ENCODE measurements around the gene DICER1.

DNA sequence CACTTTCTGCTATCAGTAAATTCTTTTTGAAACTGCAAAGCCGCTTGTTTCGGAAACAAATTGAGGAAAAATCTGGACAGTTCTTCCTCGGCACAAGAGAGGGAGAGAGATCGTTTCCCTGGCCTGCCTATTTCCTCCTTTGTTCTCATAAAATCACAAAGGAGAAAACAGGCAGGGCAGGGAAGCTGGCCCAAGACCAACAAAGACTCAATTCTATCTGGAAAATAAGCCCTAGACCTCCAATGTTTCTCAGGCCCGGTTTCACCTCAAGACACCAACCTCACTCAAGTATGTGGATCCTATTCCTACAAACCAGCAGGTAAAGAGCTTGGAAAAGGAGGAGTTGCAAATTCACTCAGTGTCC lies 19.5 kb downstream of the DICER1 start:
- no peak for TF ChIP-seq EZH2 (IDR thresholded peaks at IDR 0.05; ENCODE audit: borderline replicate concordance, low read depth, low read length, severe bottlenecking)
- TF ChIP-seq, protein P1, sequence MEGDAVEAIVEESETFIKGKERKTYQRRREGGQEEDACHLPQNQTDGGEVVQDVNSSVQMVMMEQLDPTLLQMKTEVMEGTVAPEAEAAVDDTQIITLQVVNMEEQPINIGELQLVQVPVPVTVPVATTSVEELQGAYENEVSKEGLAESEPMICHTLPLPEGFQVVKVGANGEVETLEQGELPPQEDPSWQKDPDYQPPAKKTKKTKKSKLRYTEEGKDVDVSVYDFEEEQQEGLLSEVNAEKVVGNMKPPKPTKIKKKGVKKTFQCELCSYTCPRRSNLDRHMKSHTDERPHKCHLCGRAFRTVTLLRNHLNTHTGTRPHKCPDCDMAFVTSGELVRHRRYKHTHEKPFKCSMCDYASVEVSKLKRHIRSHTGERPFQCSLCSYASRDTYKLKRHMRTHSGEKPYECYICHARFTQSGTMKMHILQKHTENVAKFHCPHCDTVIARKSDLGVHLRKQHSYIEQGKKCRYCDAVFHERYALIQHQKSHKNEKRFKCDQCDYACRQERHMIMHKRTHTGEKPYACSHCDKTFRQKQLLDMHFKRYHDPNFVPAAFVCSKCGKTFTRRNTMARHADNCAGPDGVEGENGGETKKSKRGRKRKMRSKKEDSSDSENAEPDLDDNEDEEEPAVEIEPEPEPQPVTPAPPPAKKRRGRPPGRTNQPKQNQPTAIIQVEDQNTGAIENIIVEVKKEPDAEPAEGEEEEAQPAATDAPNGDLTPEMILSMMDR (IDR thresholded peaks at IDR 0.05; ENCODE audit: borderline replicate concordance, extremely low read depth, low read length, poor library complexity, severe bottlenecking): no peak

All from DND-41 (cell line).